HEK293 (cell line): ENCODE measurements around the gene HOXC11.

ENCODE experiments used
- SCRT2 ChIP-seq: fragments of 450-650 bp; formaldehyde crosslinking; IDR thresholded peaks from 2 replicates; pipeline ENCODE4 v1.5.1; 2016; ENCODE audit warnings: missing biosample characterization, missing genetic modification characterization
- ZBTB1 ChIP-seq: fragments of 450-650 bp; formaldehyde crosslinking; IDR thresholded peaks from 2 replicates; pipeline ENCODE4 v1.5.1; 2016; ENCODE audit warnings: missing biosample characterization, missing genetic modification characterization
- ZBTB20 ChIP-seq: fragments of 450-650 bp; formaldehyde crosslinking; IDR thresholded peaks from 2 replicates; pipeline ENCODE4 v1.5.1; 2016; ENCODE audit warnings: missing biosample characterization, missing genetic modification characterization
- ZNF121 ChIP-seq: fragments of 450-650 bp; formaldehyde crosslinking; IDR thresholded peaks from 2 replicates; pipeline ENCODE4 v1.5.1; 2016; ENCODE audit warnings: missing biosample characterization, missing genetic modification characterization
- ZNF184 ChIP-seq: fragments of 450-650 bp; IDR thresholded peaks from 2 replicates; pipeline ENCODE4 v1.5.1; 2018; ENCODE audit warnings: missing biosample characterization, mild to moderate bottlenecking, missing genetic modification characterization
- ZNF202 ChIP-seq: fragments of 450-650 bp; formaldehyde crosslinking; IDR thresholded peaks from 2 replicates; pipeline ENCODE4 v1.5.1; 2016; ENCODE audit warnings: missing biosample characterization, missing genetic modification characterization, borderline replicate concordance
- ZNF776 ChIP-seq: fragments of 450-650 bp; formaldehyde crosslinking; IDR thresholded peaks from 2 replicates; pipeline ENCODE4 v1.5.0; 2017; ENCODE audit warnings: missing biosample characterization, missing genetic modification characterization, borderline replicate concordance
- TF ChIP-seq, protein P1 (sequence below): fragments of 450-650 bp; formaldehyde crosslinking; IDR thresholded peaks from 2 replicates; pipeline ENCODE4 v1.5.1; 2016; ENCODE audit warnings: missing biosample characterization, missing genetic modification characterization
- TF ChIP-seq, protein P2 (sequence below): fragments of 450-650 bp; formaldehyde crosslinking; IDR thresholded peaks from 2 replicates; pipeline ENCODE4 v1.5.1; 2016; ENCODE audit warnings: missing biosample characterization, missing genetic modification characterization
- TF ChIP-seq, protein P3 (sequence below): fragments of 450-650 bp; formaldehyde crosslinking; IDR thresholded peaks from 2 replicates; pipeline ENCODE4 v1.5.1; 2016; ENCODE audit warnings: missing biosample characterization, missing genetic modification characterization
- TF ChIP-seq, protein P4 (sequence below): fragments of 450-650 bp; formaldehyde crosslinking; IDR thresholded peaks from 2 replicates; pipeline ENCODE4 v1.5.1; 2017; ENCODE audit warnings: missing biosample characterization, missing genetic modification characterization
- TF ChIP-seq, protein P5 (sequence below): fragments of 450-650 bp; formaldehyde crosslinking; IDR thresholded peaks from 2 replicates; pipeline ENCODE4 v1.5.1; 2016; ENCODE audit warnings: missing biosample characterization, missing genetic modification characterization

DNA sequence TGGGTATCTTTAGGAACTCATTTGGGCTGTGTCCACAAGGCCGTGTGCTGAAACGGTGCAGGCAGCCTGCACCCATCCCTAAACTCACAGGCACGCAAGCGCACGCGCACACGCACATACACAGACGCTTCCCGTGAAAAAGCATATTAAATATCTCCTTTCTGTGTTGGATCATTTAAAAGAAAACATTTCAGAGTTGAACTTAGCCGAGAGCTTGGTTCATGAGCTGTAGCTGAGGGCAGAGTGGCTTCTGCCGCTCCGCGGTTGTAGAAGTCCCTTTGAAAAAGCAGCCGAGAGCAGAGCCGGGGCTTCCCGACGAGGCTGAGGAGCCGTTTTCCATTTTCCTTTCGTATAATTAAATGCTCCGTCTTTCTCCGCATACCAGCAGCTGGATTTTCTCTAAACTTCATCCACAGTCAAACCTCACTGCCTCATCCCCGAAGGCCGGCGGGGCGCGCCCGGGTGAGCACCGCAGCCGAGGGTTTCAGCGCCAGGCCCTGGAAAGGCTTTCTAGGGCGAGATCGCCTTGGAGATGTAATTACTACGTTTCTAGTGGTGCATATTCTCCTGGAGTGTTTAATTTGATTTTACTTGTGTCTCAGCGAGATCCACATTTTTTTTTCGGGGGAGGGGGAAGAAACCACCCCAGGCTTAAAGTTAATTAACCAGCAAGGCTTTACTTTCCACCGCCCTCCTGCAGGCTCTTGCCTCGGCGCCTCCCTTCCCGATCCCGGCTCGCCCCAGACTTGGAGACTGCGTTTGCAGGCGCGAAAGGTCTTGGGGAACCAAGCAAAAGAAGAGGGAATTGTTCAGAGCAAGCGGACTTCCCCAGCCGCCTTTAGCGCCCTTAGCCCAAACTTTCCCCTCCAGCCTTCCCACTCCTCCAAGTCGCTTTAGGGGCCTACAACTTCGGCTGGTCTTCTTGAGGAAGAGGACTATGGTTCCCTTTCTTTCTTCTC is 37.3 kb upstream of the HOXC11 start:
- TF ChIP-seq, protein P1, sequence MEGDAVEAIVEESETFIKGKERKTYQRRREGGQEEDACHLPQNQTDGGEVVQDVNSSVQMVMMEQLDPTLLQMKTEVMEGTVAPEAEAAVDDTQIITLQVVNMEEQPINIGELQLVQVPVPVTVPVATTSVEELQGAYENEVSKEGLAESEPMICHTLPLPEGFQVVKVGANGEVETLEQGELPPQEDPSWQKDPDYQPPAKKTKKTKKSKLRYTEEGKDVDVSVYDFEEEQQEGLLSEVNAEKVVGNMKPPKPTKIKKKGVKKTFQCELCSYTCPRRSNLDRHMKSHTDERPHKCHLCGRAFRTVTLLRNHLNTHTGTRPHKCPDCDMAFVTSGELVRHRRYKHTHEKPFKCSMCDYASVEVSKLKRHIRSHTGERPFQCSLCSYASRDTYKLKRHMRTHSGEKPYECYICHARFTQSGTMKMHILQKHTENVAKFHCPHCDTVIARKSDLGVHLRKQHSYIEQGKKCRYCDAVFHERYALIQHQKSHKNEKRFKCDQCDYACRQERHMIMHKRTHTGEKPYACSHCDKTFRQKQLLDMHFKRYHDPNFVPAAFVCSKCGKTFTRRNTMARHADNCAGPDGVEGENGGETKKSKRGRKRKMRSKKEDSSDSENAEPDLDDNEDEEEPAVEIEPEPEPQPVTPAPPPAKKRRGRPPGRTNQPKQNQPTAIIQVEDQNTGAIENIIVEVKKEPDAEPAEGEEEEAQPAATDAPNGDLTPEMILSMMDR (tag by site-specific recombination) = no peak
- TF ChIP-seq ZBTB1 (tag by site-specific recombination) (no peak), ZNF184 (no peak), ZNF776 (tag by site-specific recombination) (no peak), ZBTB20 (tag by site-specific recombination) (no peak), SCRT2 (tag by site-specific recombination) (no peak), ZNF121 (no peak), ZNF202 (tag by site-specific recombination) (no peak)
- TF ChIP-seq, protein P2, sequence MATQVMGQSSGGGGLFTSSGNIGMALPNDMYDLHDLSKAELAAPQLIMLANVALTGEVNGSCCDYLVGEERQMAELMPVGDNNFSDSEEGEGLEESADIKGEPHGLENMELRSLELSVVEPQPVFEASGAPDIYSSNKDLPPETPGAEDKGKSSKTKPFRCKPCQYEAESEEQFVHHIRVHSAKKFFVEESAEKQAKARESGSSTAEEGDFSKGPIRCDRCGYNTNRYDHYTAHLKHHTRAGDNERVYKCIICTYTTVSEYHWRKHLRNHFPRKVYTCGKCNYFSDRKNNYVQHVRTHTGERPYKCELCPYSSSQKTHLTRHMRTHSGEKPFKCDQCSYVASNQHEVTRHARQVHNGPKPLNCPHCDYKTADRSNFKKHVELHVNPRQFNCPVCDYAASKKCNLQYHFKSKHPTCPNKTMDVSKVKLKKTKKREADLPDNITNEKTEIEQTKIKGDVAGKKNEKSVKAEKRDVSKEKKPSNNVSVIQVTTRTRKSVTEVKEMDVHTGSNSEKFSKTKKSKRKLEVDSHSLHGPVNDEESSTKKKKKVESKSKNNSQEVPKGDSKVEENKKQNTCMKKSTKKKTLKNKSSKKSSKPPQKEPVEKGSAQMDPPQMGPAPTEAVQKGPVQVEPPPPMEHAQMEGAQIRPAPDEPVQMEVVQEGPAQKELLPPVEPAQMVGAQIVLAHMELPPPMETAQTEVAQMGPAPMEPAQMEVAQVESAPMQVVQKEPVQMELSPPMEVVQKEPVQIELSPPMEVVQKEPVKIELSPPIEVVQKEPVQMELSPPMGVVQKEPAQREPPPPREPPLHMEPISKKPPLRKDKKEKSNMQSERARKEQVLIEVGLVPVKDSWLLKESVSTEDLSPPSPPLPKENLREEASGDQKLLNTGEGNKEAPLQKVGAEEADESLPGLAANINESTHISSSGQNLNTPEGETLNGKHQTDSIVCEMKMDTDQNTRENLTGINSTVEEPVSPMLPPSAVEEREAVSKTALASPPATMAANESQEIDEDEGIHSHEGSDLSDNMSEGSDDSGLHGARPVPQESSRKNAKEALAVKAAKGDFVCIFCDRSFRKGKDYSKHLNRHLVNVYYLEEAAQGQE (tag by site-specific recombination) = no peak
- TF ChIP-seq, protein P3, sequence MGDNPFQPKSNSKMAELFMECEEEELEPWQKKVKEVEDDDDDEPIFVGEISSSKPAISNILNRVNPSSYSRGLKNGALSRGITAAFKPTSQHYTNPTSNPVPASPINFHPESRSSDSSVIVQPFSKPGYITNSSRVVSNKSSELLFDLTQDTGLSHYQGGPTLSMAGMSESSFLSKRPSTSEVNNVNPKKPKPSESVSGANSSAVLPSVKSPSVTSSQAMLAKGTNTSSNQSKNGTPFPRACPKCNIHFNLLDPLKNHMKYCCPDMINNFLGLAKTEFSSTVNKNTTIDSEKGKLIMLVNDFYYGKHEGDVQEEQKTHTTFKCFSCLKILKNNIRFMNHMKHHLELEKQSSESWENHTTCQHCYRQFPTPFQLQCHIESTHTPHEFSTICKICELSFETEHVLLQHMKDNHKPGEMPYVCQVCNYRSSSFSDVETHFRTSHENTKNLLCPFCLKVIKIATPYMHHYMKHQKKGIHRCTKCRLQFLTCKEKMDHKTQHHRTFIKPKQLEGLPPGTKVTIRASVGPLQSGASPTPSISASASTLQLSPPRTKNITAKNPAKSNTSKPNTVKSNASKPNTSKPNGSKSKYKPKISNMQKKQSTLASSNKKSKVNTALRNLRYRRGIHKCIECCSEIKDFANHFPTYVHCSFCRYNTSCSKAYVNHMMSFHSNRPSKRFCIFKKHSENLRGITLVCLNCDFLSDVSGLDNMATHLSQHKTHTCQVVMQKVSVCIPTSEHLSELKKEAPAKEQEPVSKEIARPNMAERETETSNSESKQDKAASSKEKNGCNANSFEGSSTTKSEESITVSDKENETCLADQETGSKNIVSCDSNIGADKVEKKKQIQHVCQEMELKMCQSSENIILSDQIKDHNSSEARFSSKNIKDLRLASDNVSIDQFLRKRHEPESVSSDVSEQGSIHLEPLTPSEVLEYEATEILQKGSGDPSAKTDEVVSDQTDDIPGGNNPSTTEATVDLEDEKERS (tag by site-specific recombination) = no peak
- TF ChIP-seq, protein P4, sequence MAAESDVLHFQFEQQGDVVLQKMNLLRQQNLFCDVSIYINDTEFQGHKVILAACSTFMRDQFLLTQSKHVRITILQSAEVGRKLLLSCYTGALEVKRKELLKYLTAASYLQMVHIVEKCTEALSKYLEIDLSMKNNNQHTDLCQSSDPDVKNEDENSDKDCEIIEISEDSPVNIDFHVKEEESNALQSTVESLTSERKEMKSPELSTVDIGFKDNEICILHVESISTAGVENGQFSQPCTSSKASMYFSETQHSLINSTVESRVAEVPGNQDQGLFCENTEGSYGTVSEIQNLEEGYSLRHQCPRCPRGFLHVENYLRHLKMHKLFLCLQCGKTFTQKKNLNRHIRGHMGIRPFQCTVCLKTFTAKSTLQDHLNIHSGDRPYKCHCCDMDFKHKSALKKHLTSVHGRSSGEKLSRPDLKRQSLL (tag by site-specific recombination) = no peak
- TF ChIP-seq, protein P5, sequence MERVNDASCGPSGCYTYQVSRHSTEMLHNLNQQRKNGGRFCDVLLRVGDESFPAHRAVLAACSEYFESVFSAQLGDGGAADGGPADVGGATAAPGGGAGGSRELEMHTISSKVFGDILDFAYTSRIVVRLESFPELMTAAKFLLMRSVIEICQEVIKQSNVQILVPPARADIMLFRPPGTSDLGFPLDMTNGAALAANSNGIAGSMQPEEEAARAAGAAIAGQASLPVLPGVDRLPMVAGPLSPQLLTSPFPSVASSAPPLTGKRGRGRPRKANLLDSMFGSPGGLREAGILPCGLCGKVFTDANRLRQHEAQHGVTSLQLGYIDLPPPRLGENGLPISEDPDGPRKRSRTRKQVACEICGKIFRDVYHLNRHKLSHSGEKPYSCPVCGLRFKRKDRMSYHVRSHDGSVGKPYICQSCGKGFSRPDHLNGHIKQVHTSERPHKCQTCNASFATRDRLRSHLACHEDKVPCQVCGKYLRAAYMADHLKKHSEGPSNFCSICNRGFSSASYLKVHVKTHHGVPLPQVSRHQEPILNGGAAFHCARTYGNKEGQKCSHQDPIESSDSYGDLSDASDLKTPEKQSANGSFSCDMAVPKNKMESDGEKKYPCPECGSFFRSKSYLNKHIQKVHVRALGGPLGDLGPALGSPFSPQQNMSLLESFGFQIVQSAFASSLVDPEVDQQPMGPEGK (tag by site-specific recombination) = no peak
